ENCODE results near the gene NRXN3.
A peak's percentile ranks its signal among the peaks of the same experiment; 100 is the strongest.
"Not testable (repeated sequence)": the region's sequence is repeated elsewhere in the genome, so short reads cannot be mapped to it uniquely, and the experiment has no call there.

The NRXN3 gene

DNA sequence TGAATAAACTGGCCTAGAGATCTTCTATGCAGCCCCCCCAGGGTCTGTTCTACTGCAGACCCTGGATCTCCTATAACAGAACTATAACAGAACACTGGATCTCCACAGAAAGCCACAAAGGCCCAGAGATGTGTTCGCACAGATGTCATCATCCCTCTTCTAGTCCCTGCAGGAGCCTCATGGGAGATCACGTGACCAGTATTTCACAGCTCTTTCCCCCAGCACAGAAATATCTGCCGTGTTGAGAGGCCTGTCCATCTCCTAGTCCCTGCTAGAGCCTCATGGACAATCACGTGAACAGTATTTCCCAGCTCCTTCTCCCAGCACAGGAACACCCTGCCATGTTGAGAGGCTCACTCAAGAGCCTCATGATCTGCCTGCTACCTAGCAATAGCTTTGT, 331.7 kb downstream of the NRXN3 start:
- no peak for DNase-seq

DNA sequence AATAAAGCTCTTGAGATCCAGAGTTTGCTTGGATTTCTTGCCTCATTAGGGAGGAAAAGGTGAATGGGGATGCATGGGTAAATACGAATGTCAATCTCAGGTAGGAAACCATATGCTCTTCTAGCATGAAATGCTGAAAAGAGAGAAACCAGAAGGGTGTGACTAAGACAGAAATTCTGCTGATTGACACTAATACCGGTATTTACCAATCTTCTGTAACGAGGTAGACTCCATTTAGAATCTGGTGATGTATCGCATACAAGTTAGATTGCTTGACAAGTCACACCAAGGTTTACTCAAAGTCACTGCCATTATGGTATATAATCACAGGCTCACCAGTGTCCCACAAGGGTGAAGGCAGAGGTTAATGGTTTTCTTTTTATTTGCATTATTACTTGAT, 337.9 kb downstream of the NRXN3 start:
- no peak for DNase-seq

DNA sequence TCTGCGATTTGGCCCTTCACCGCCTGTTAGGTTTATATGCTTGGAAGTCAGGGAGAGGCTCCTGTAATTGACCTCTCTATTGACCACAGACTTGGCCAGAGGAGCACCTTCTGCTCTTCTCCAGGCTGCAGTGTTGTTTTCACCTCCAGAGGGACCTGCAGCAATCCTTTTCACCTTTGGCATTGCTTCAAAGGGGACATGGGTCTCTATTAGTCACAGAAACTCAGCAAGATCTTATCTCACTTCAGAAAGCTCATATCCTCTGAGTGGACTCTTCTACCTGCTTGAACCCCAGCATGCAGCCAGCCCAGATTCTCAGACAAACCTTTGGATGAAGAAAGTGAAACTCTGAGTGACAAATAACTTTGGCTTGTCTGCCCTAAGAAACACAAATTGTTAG, 339.3 kb downstream of the NRXN3 start:
- no peak for DNase-seq

DNA sequence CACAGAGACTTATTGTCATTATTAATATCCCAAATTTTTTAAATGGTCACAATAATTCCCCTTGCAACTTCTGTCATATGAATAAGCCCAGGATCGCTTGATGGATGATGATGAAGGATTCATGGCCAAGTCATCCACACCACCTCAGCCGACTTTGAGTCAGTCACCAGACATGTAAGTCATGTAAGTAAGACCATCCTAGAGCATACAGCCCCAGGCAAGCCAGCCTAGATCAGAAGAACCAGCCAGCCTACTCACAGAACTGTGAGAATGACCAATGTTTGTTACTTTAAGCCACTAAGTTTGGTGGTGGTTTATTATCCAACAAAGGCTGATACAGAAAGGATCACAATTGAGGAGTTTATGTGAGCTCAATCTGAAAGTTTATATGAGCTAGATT, 341.8 kb downstream of the NRXN3 start:
- no peak for DNase-seq

DNA sequence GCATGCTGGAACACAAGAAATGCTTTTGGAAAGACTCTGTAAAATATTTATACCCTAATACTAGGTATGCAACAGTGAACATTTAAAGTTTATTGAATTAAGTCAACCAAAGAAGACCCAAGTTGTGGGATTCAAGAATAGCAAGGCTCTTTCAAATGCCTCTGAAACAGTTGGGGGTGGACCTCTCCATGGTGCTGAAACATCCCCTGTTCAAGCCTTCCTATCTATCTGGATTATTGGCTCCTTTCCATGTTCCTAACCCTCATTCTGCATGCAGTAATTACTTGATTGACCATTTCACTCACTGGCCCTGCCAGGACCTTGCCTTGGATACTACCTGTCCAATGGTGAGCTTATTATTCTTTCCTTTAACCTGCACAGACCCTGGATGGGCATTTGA, 349.7 kb downstream of the NRXN3 start:
- DNase-seq, result peak in 1 of 5 donors; percentile 2

DNA sequence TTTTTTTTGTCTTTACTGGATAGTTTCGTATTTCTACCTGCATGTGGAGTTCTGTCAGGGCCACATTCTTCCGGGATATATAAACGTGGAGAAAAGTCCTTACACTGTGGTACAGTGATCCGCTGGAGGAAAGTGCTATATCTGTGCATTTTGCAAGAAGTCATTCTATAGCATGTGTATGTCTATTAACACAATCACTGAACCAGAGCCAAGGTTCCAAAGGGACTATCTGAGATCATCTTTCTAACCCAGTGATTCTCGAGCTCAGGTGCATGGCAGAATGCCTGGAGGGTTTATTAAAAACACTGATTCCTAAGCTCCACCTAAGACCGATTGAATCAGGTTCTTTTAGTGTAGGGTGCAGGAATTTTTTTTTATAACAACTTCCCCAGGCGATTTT, 354.0 kb downstream of the NRXN3 start:
- DNase-seq, result no peak

- no peak for DNase-seq
Measured at GRCh38 chr14:78524766-78525165, 354.6 kb downstream of the NRXN3 start.

GRCh38 chr14:78530078-78530477, 359.9 kb downstream of the NRXN3 start:
- DNase-seq, result no peak

DNA sequence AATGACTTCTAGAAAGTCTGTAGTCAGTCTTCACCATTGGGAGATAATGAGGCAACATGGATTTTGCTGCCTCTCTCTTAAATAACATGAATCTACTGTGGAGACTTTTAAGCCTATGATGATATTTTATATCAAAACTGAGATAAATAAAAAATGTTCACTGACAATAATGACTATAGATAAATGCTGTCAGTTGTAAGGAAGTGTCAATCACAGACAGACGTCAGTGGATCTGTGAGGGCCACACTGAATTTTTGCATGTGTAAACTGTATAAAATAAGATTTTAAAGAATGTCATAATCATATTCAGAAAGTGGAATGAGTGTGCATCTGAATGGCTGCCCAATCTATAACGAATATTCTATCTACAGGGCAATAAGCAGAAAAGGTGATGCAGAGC, 364.0 kb downstream of the NRXN3 start:
- no peak for DNase-seq

DNA sequence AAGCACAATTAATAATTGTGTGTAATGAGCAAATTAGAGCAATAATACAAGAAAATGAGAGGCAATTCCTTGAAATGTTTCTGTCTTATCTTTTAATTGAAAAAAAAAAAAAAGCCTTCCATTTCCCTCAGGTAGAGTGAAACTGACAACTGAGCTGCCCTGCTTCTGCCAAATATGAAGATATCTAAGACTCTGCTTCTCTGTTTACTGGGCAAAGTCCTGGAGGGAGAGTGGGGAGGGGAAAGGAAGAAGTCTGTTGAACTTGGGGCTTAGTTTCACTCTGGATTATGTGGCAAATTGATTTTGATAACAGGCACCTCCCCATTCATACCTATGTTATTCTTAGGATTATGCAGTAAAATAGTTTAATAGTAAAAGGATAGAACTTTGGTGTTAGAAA, 364.9 kb downstream of the NRXN3 start:
- DNase-seq, result no peak

- not testable (repeated sequence) for DNase-seq
Measured at GRCh38 chr14:78541788-78542187, 371.6 kb downstream of the NRXN3 start.

GRCh38 chr14:78543433-78543832, 373.3 kb downstream of the NRXN3 start:
- DNase-seq, result no peak

GRCh38 chr14:78561074-78561473, 390.9 kb downstream of the NRXN3 start:
- no peak for DNase-seq

DNA sequence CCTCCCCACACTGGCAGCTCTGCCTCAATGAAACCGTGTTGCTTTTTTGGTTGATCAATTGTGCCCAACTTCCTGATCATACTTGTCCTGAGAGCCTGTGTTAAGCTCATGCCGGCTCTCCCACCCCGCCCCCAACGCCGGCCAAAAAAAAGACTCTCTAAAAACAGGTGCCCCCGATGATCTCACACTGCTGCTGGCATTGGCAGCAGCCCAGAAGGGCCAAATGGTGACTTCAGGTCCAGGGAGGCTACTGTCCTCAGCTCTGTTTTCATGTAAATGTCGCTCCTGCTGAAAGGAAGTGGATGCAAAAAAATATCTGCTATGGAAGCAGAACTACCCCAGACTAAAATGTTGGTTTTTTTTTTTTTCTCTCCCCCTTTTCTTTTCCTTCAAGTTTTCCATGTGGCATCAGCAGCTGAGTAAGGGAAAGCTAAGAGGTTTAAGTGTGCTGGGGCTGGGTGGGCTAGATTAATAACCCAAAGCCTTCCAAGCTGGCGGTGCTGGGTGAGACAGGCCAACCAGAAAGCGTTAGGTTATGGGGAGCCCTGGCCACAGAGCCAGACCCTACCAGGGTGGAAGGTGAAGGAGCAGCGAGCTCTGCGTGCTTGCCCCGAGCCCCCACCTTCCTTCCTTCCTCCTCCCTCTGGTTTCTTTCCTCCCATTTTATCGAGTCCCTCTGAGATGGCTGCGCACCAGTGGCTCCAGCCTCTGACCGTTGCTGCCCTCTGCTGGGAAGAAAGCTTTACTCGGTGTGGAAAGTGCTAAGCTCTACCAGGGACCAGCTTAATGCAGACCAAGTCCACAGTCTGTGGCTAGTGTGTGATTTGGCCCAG, 396.1 kb downstream of the NRXN3 start:
- peak in 4 of 5 donors; percentile 13 to 32 (median 24) for DNase-seq

GRCh38 chr14:78566859-78567172, 396.6 kb downstream of the NRXN3 start:
- no peak for DNase-seq

GRCh38 chr14:78567343-78567742, 397.2 kb downstream of the NRXN3 start:
- no peak for DNase-seq

DNA sequence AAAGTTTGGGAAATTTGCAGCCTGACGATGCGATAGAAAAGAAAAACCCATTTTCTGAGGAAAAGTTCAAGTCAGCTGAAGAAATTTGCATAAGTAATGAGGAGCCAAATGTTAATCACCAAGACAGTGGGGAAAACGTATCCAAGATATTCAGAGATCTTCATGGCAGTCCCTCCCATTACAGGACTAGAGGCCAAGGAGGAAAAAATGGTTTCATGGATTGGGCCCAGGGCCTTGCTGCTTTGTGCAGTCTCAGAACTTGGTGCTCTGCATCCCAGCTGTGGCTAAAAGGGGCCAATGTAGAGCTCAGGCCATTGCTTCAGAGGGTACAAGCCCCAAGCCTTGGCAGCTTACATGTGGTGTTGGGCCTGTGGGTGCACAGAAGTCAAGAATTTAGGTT, 403.6 kb downstream of the NRXN3 start:
- not testable (repeated sequence) for DNase-seq

DNA sequence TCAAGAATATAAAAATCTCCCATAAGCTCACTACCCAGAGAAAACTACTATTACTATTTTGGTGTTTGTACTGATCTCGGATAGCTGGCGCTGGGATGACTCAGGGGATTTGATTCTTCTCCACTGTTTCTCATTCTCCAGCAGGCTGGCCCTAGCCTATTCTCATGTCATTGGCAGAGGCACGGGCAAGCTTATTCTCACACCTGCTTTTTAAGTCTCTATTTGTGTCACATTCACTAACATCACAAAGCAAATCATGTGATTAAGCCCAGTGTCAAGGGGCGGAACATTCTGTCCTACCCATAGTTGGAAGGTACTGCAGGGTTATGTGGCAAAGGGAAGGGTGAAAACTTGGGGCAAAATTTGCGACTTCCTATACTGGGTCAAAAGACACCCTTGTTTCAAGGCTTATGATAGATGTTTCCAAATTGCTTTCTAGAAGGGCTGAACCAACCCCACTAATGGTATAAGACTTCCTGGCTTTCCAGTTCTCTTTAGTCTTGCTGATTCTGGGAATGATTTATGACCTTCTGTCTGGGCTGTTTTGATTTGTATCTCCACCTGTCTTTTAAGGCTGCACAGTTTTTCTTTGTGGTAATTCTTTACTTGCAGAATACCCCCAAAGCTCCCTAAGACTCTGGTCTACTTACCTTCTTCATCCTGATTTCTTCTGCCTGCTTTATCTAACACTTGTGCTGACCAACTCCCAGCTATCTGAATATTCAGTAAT, 406.4 kb downstream of the NRXN3 start:
- no peak for DNase-seq

- DNase-seq, result no peak
Measured at GRCh38 chr14:78581229-78581628, 411.1 kb downstream of the NRXN3 start.

DNA sequence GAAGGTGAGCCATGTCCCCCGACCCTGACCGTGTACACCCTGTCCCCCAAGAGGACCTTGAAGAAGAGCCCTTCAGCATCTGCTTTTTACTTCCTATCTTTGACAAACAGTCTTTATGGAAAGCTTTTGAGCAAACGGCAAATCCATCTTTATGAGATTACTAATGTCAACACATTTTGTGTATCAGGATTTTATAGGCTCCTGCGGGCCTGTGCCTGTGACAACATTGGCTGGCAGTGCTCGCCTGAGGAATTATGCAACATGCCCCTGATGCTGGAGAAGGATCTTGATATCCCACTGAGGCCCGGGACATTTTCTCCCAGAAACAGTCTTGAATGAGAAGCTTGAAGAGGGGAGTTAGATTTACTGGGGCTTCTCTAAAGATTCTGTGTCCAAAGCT, 416.5 kb downstream of the NRXN3 start:
- no peak for DNase-seq

- no peak for DNase-seq
Measured at GRCh38 chr14:78588906-78589305, 418.7 kb downstream of the NRXN3 start.

DNA sequence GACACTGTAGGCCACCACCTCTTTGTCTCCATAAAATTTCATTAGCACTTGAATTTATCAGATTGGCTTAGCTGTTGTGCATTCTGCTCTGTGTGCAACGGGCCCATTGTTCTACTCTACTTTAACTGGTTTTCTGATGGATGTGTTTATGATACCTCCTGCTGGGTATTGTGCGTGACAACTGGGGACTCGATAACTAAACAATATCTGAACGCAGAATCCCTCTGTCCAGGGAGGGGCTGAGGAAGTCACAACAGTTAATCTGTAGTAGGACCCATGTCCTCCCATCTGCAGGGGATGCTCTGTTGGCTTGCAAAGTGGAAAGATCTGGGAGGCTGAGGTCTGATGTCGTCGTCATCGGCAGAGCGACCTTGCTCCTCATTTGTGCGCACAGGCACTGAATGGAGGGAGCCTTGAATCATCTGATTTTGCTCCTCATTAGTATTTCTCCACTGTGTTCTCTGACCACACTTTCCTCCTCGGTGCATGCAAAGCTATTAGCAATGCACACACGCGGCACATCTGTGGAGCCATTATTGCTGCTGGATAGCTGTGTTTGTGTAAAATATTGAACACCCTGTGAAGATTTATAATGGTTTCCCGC, 422.5 kb downstream of the NRXN3 start:
- no peak for DNase-seq

GRCh38 chr14:78593949-78594348, 423.8 kb downstream of the NRXN3 start:
- no peak for DNase-seq

DNA sequence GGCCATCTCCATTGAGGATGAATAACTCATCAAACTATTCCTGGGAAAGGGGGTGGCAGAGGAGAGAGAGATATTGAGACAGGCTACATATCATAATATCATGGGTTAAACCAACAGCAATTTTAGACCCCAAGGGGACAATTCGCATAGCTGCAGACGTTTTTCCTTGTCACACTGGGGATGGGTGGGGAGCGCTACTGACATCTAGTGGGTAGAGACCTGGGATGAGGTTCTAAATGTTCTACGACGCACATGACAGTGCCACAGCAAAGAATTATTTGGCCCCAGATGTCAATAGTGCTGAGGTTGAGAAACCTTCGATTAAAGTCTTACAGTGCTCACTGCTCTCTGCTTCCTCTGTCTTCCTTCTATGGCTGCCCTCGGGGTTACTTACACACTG, 425.6 kb downstream of the NRXN3 start:
- no peak for DNase-seq
